DND-41 (cell line): Measurements from ENCODE around the gene PAPSS2.

Experiments
- CTCF ChIP-seq: IDR thresholded peaks from 2 replicates; pipeline ENCODE4 v1.5.1; 2012; ENCODE audit warnings: borderline replicate concordance, low read length, moderate library complexity, mild to moderate bottlenecking; ENCODE audit not compliant: poor library complexity, severe bottlenecking; ENCODE audit errors: extremely low read depth
- EZH2 ChIP-seq: IDR thresholded peaks from 3 replicates; pipeline ENCODE4 v1.6.1; 2012; ENCODE audit warnings: borderline replicate concordance, low read depth, mild to moderate bottlenecking, moderate library complexity, low read length, inconsistent platforms; ENCODE audit not compliant: severe bottlenecking

GRCh38 chr10:87660484-87661133 is 931 bp downstream of the PAPSS2 start:
- no peak for TF ChIP-seq CTCF
- no peak for TF ChIP-seq EZH2
